IMR-90 (cell line): ENCODE measurements around the gene SCN4A. TPM values are rescaled to one million over a fixed set of nuclear protein-coding genes. Genes with fewer than 3 reads are reported as not detected.
"Not testable (repeated sequence)": the region's sequence is repeated elsewhere in the genome, so short reads cannot be mapped to it uniquely, and the experiment has no call there.

Experiments
- ATAC-seq: fragments of 200-7000 bp; cut with Tn5 transposase; 2 replicates; pipeline ENCODE4 v1.9.1; 2020; ENCODE audit warnings: low read depth, mild to moderate bottlenecking, moderate library complexity
- BruUV-seq: library from RNA; stranded (reverse); fragments of 400-500 nt; replicated peaks from 2 replicates; lab custom pipeline; 2021; lab: Mats Ljungman, UMichigan
- CTCF ChIA-PET: fragments of 300-600 bp; formaldehyde crosslinking; extraction: SDS; loops from one replicate; lab custom pipeline; 2021; ENCODE audit warnings: antibody characterized with exemption; lab: Yijun Ruan, JAX
- POLR2A ChIA-PET: fragments of 300-600 bp; sonication (Branson Sonifier 250); formaldehyde crosslinking; loops from one replicate; lab custom pipeline; 2022; ENCODE audit warnings: antibody characterized with exemption; ENCODE audit not compliant: unreplicated experiment; lab: Charles Lee
- DNase-seq: peaks from one replicate; pipeline ENCODE4 v3.0.0; 2013
- H2AFZ ChIP-seq: replicated peaks from 2 replicates; pipeline ENCODE3; 2013; ENCODE audit warnings: low read length, mild to moderate bottlenecking; ENCODE audit not compliant: poor library complexity
- H2AK5ac ChIP-seq: 2 replicates; pipeline ENCODE4 v1.6.1; 2013; ENCODE audit warnings: low read depth, low read length, inconsistent platforms
- H2AK9ac ChIP-seq: replicated peaks from 2 replicates; pipeline ENCODE3; 2013; ENCODE audit warnings: mild to moderate bottlenecking, low read depth, low read length, moderate library complexity; ENCODE audit not compliant: poor library complexity
- H2BK120ac ChIP-seq: 2 replicates; pipeline ENCODE4 v1.6.1; 2013; ENCODE audit warnings: low read depth, low read length, inconsistent platforms
- H2BK15ac ChIP-seq: 3 replicates; pipeline ENCODE4 v1.6.1; 2013; ENCODE audit warnings: low read depth, low read length, inconsistent platforms
- H2BK20ac ChIP-seq: 2 replicates; pipeline ENCODE4 v1.6.1; 2013; ENCODE audit warnings: low read depth, mild to moderate bottlenecking, inconsistent platforms, low read length, moderate library complexity
- H2BK5ac ChIP-seq: 2 replicates; pipeline ENCODE4 v1.6.1; 2013; ENCODE audit warnings: mild to moderate bottlenecking, low read depth, low read length, inconsistent platforms; ENCODE audit not compliant: poor library complexity, severe bottlenecking
- H3K14ac ChIP-seq: replicated peaks from 2 replicates; pipeline ENCODE4 v1.6.1; 2013; ENCODE audit warnings: low read depth, low read length, inconsistent platforms
- H3K18ac ChIP-seq: 2 replicates; pipeline ENCODE4 v1.6.1; 2013; ENCODE audit warnings: low read depth, low read length, control low read depth
- H3K23ac ChIP-seq: 2 replicates; pipeline ENCODE4 v1.6.1; 2013; ENCODE audit warnings: low read depth, low read length, inconsistent platforms
- H3K27ac ChIP-seq: 2 replicates; pipeline ENCODE4 v1.5.1; 2013; ENCODE audit warnings: mild to moderate bottlenecking, control low read depth, low read length; ENCODE audit not compliant: insufficient read depth
- H3K27me3 ChIP-seq: 2 replicates; pipeline ENCODE4 v1.6.1; 2013; ENCODE audit warnings: low read length; ENCODE audit not compliant: control insufficient read depth, insufficient read depth
- H3K36me3 ChIP-seq: 2 replicates; pipeline ENCODE4 v1.6.1; 2013; ENCODE audit warnings: low read length, mixed read lengths; ENCODE audit not compliant: control insufficient read depth, insufficient read depth
- H3K4ac ChIP-seq: 2 replicates; pipeline ENCODE4 v1.6.1; 2013; ENCODE audit warnings: low read depth, low read length, inconsistent platforms
- H3K4me1 ChIP-seq: 2 replicates; pipeline ENCODE4 v1.6.1; 2013; ENCODE audit warnings: low read length, mixed read lengths; ENCODE audit not compliant: control insufficient read depth, insufficient read depth
- H3K4me2 ChIP-seq: 2 replicates; pipeline ENCODE4 v1.6.1; 2013; ENCODE audit warnings: low read depth, mild to moderate bottlenecking, control low read depth, low read length, moderate library complexity
- H3K4me3 ChIP-seq: 2 replicates; pipeline ENCODE4 v1.5.1; 2013; ENCODE audit warnings: low read depth, mild to moderate bottlenecking, control low read depth, low read length, moderate library complexity; ENCODE audit not compliant: insufficient read depth
- H3K56ac ChIP-seq: 2 replicates; pipeline ENCODE4 v1.6.1; 2013; ENCODE audit warnings: low read length, inconsistent platforms; ENCODE audit not compliant: insufficient read depth; ENCODE audit errors: extremely low read depth
- H3K79me1 ChIP-seq, 2 experiments: 2 replicates each; pipeline ENCODE4 v1.6.1; 2013; ENCODE audit warnings: low read length in 2 of 2, inconsistent platforms in 1 of 2, low read depth in 1 of 2
- H3K9ac ChIP-seq: 2 replicates; pipeline ENCODE4 v1.6.1; 2013; ENCODE audit warnings: low read depth, low read length, control low read depth
- H3K9me1 ChIP-seq: 2 replicates; pipeline ENCODE4 v1.6.1; 2013; ENCODE audit warnings: low read length, inconsistent platforms; ENCODE audit not compliant: insufficient read depth
- H3K9me3 ChIP-seq: 2 replicates; pipeline ENCODE4 v1.6.1; 2013; ENCODE audit warnings: low read length; ENCODE audit not compliant: control insufficient read depth, insufficient read depth
- H4K20me1 ChIP-seq: 2 replicates; pipeline ENCODE4 v1.6.1; 2013; ENCODE audit warnings: low read length, inconsistent platforms; ENCODE audit not compliant: insufficient read depth
- H4K5ac ChIP-seq: 2 replicates; pipeline ENCODE4 v1.6.1; 2013; ENCODE audit warnings: mild to moderate bottlenecking, low read depth, low read length, control low read depth
- H4K8ac ChIP-seq, 2 experiments: 2 replicates each; pipeline ENCODE4 v1.6.1; 2013; ENCODE audit warnings: low read depth in 2 of 2, low read length in 2 of 2, control low read depth in 1 of 2, inconsistent platforms in 1 of 2
- H4K91ac ChIP-seq: 2 replicates; pipeline ENCODE4 v1.6.1; 2013; ENCODE audit warnings: low read depth, low read length, inconsistent platforms; ENCODE audit not compliant: insufficient read depth
- WGBS, 2 experiments: methylation state at CpG; one replicate each; pipeline versions ENCODE4 v1.1.5 to v1.1.7; 2013; ENCODE audit warnings: missing lambda C conversion rate in 2 of 2; ENCODE audit not compliant: insufficient read length in 1 of 2; ENCODE audit errors: extremely low coverage in 2 of 2; 5-methylcytosine and 5-hydroxymethylcytosine counted together
- dilution Hi-C: fragments of 300-500 bp; cut with HindIII; formaldehyde crosslinking; loops from one replicate; pipeline ENCODE4 v1.14.3; 2018; ENCODE audit warnings: low sequenced_read_pairs; ENCODE audit not compliant: unreplicated experiment
- in situ Hi-C: fragments of 300-500 bp; cut with MboI; formaldehyde crosslinking; loops from 3 replicates; pipeline ENCODE4 v1.14.3; 2019; ENCODE audit warnings: low sequenced_read_pairs, inconsistent platforms, mixed read lengths
- intact Hi-C: fragments of 100-400 bp; cut with micrococcal nuclease; formaldehyde crosslinking; loops from 2 replicates; pipeline ENCODE4 v1.10.0; 2022
- polyA plus RNA-seq, 3 experiments: library from polyadenylated mRNA; depleted of rRNA; stranded (reverse); fragments of >200 nt; gene quantifications; 2 replicates each; pipeline ENCODE4 v1.2.3, GENCODE V29; 2012; ENCODE audit warnings: low replicate concordance in 1 of 3
- total RNA-seq: library from RNA; depleted of rRNA; stranded (reverse); fragments of >200 nt; gene quantifications from 2 replicates; pipeline ENCODE4 v1.2.3, GENCODE V29; 2012

SCN4A gene
- total and polyA plus RNA-seq, 2 of the 4 experiments (the other 2 are of a cell fraction), result not detected

- WGBS, 2 experiments, result 90% methylated on average over 5 of the region's 9 CpGs; no CpG with 5 or more reads in 1 of the 2 experiments
- H3K56ac ChIP-seq, H3K4ac ChIP-seq, H3K23ac ChIP-seq, H3K27ac ChIP-seq, H3K9me3 ChIP-seq, H2BK20ac ChIP-seq, in situ Hi-C loops, H4K91ac ChIP-seq, intact Hi-C loops, H4K8ac ChIP-seq, H3K4me2 ChIP-seq, H3K14ac ChIP-seq, H2BK15ac ChIP-seq, H3K79me1 ChIP-seq, dilution Hi-C loops, H3K9me1 ChIP-seq, H2AK9ac ChIP-seq, ATAC-seq, H2AFZ ChIP-seq, H2BK5ac ChIP-seq, H3K36me3 ChIP-seq, POLR2A ChIA-PET, H2AK5ac ChIP-seq, H2BK120ac ChIP-seq, DNase-seq, H3K18ac ChIP-seq, H3K4me3 ChIP-seq, H4K20me1 ChIP-seq, H3K9ac ChIP-seq, BruUV-seq, H4K5ac ChIP-seq, H3K4me1 ChIP-seq: not testable (repeated sequence)
- H3K27me3 ChIP-seq, result peaks cover 10% of the 10 kb centered on the region
- CTCF ChIA-PET, result interaction anchor here (1.4 to 1.8 kb wide), 2 partner anchors 9 to 100 kb away, joined by 6 read pairs; no protein-coding TSS in a partner anchor
These were observed 46.8 kb upstream of the SCN4A start for GRCh38 chr17:64019551-64019961.
